ENCODE data around the gene RPLP2. TPM values are rescaled to one million over a fixed set of nuclear protein-coding genes. Genes with fewer than 3 reads are reported as not detected.

RPLP2 gene
- total and polyA plus RNA-seq, 2 experiments from 2014 or later = 496 to 523 TPM

GRCh38 chr11:848380-848931, 38.7 kb downstream of the RPLP2 start:
- H3K4me1 ChIP-seq (ENCODE audit: low read depth) = peaks cover 35% of the 10 kb centered on the region
- H3K9me3 ChIP-seq (ENCODE audit: low read depth) = no peaks in the 10 kb centered on the region
- no peaks in the 10 kb centered on the region for H3K36me3 ChIP-seq
- H3K27me3 ChIP-seq = no peaks in the 10 kb centered on the region
- no peak overlapping the region for H3K27ac ChIP-seq
- TF ChIP-seq CTCF (IDR thresholded peaks at IDR 0.05; ENCODE audit: low read depth, low read length) = peak; percentile 87
- no peak overlapping the region for H3K4me3 ChIP-seq
- peak in 1 of 2 donors; percentile 61 for DNase-seq (ENCODE audit: low read depth in 1 of 2, low spot score in 1 of 2)

GRCh38 chr11:849104-849824, 39.5 kb downstream of the RPLP2 start:
- peak in 1 of 2 donors; percentile 86 for DNase-seq (ENCODE audit: low read depth in 1 of 2, low spot score in 1 of 2)
- peaks cover 28% of the 10 kb centered on the region for H3K4me1 ChIP-seq (ENCODE audit: low read depth)
- H3K36me3 ChIP-seq = no peaks in the 10 kb centered on the region
- no peaks in the 10 kb centered on the region for H3K9me3 ChIP-seq (ENCODE audit: low read depth)
- H3K4me3 ChIP-seq = peak overlapping the region; percentile 75
- H3K27me3 ChIP-seq = no peaks in the 10 kb centered on the region
- TF ChIP-seq CTCF (IDR thresholded peaks at IDR 0.05; ENCODE audit: low read depth, low read length) = no peak
- no peak overlapping the region for H3K27ac ChIP-seq

GRCh38 chr11:849951-850774, 40.4 kb downstream of the RPLP2 start:
- peak in 1 of 2 donors; percentile 70 for DNase-seq (ENCODE audit: low read depth in 1 of 2, low spot score in 1 of 2)
- H3K9me3 ChIP-seq (ENCODE audit: low read depth) = no peaks in the 10 kb centered on the region
- H3K4me1 ChIP-seq (ENCODE audit: low read depth) = peaks cover 19% of the 10 kb centered on the region
- TF ChIP-seq CTCF (IDR thresholded peaks at IDR 0.05; ENCODE audit: low read depth, low read length) = no peak
- H3K36me3 ChIP-seq = no peaks in the 10 kb centered on the region
- peak overlapping the region; percentile 75 for H3K4me3 ChIP-seq
- H3K27me3 ChIP-seq = no peaks in the 10 kb centered on the region
- H3K27ac ChIP-seq = no peak overlapping the region

GRCh38 chr11:850775-851763, 41.3 kb downstream of the RPLP2 start:
- Histone ChIP-seq H3K4me1 (ENCODE audit: low read depth) (peaks cover 15% of the 10 kb centered on the region), H3K36me3 (no peaks in the 10 kb centered on the region), H3K27me3 (no peaks in the 10 kb centered on the region), H3K4me3 (peak overlapping the region; percentile 75), H3K27ac (no peak overlapping the region), H3K9me3 (ENCODE audit: low read depth) (no peaks in the 10 kb centered on the region)
- TF ChIP-seq CTCF (IDR thresholded peaks at IDR 0.05; ENCODE audit: low read depth, low read length) = peak; percentile 18
- DNase-seq (ENCODE audit: low read depth in 1 of 2, low spot score in 1 of 2) = no peak

GRCh38 chr11:852762-853161, 43.0 kb downstream of the RPLP2 start:
- Histone ChIP-seq H3K27ac (no peak overlapping the region), H3K9me3 (ENCODE audit: low read depth) (no peaks in the 10 kb centered on the region), H3K4me3 (no peak overlapping the region), H3K36me3 (no peaks in the 10 kb centered on the region), H3K27me3 (no peaks in the 10 kb centered on the region), H3K4me1 (ENCODE audit: low read depth) (peaks cover 15% of the 10 kb centered on the region)
- TF ChIP-seq CTCF (IDR thresholded peaks at IDR 0.05; ENCODE audit: low read depth, low read length) = no peak
- no peak for DNase-seq (ENCODE audit: low read depth in 1 of 2, low spot score in 1 of 2)
